HG02763 (cell line): ENCODE measurements around the gene PITPNM3.

Source experiments
- ATAC-seq: cut with Tn5 transposase; IDR thresholded peaks from one replicate; pipeline ENCODE4 v1.9.1; 2021; ENCODE audit warnings: mild to moderate bottlenecking, moderate library complexity; ENCODE audit not compliant: unreplicated experiment

Gene PITPNM3

GRCh38 chr17:6421700-6422604 is 134.4 kb downstream of the PITPNM3 start:
- ATAC-seq = no peak

GRCh38 chr17:6420173-6420641 is 136.1 kb downstream of the PITPNM3 start:
- ATAC-seq = no peak

GRCh38 chr17:6415616-6416015 is 140.7 kb downstream of the PITPNM3 start:
- no peak for ATAC-seq

GRCh38 chr17:6413065-6413464 is 143.3 kb downstream of the PITPNM3 start:
- no peak for ATAC-seq

GRCh38 chr17:6408735-6409134 is 147.6 kb downstream of the PITPNM3 start:
- no peak for ATAC-seq

GRCh38 chr17:6408276-6408675 is 148.1 kb downstream of the PITPNM3 start:
- no peak for ATAC-seq

- no peak for ATAC-seq
These were observed 154.1 kb downstream of the PITPNM3 start for GRCh38 chr17:6402258-6402657.
